Activated CD4-positive, alpha-beta T cell treated with anti-CD3 and anti-CD28 coated beads, Interleukin-2, amount 10 ng/mL, durations not matched to agents 7 days and 5 days (primary cell): ENCODE measurements around the gene CYBC1. TPM values are rescaled to one million over a fixed set of nuclear protein-coding genes. Genes with fewer than 3 reads are reported as not detected.
A peak's percentile ranks its signal among the peaks of the same experiment; 100 is the strongest.
"Not testable (repeated sequence)": the region's sequence is repeated elsewhere in the genome, so short reads cannot be mapped to it uniquely, and the experiment has no call there.

Source experiments
- CTCF ChIA-PET: fragments of 350-600 bp; sonication (Branson Sonifier 250); formaldehyde crosslinking; loops from one replicate; lab custom pipeline; 2021; ENCODE audit warnings: antibody characterized with exemption; lab: Charles Lee
- POLR2A ChIA-PET: fragments of 350-600 bp; sonication (Branson Sonifier 250); formaldehyde crosslinking; loops from one replicate; lab custom pipeline; 2021; ENCODE audit warnings: antibody characterized with exemption; lab: Charles Lee
- DNase-seq: peaks from one replicate; pipeline ENCODE4 v3.0.0-alpha.2; 2020
- H3K27ac Mint-ChIP-seq: one replicate; pipeline ENCODE4 v1.8.0; 2021; ENCODE audit warnings: mild to moderate bottlenecking, moderate library complexity, mixed read lengths
- H3K27me3 Mint-ChIP-seq: one replicate; pipeline ENCODE4 v1.8.0; 2021; ENCODE audit warnings: mixed read lengths
- H3K36me3 Mint-ChIP-seq: one replicate; pipeline ENCODE4 v1.8.0; 2021; ENCODE audit warnings: low read depth, mixed read lengths
- H3K4me1 Mint-ChIP-seq: one replicate; pipeline ENCODE4 v1.8.0; 2021; ENCODE audit warnings: mixed read lengths
- H3K4me3 Mint-ChIP-seq: one replicate; pipeline ENCODE4 v1.8.0; 2021; ENCODE audit warnings: mild to moderate bottlenecking, moderate library complexity, mixed read lengths
- H3K9me3 Mint-ChIP-seq: one replicate; pipeline ENCODE4 v1.8.0; 2021; ENCODE audit warnings: mixed read lengths
- total RNA-seq, 2 experiments: library from RNA; stranded (reverse); gene quantifications; one replicate each; pipeline ENCODE4 v1.2.3, GENCODE V29; 2021

CYBC1 gene
- total RNA-seq, 2 experiments from 2014 or later, result 300 to 324 TPM

DNA sequence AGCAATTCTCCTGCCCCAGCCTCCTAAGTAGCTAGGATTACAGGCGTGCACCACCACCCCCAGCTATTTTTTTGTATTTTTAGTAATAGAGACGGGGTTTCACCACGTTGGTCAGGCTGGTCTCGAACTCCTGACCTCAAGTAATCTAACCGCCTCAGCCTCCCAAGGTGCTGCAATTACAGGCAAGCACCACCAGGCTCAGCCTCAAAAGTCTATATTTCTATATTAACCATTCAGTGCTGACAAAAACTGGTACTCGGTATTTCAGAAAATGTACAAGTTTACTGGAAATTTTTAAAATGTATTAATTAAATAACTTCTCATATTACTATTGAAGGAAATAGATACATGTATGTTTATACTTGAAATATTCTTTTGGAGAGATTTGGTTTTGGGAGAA is 33.8 kb downstream of the CYBC1 start:
- H3K4me3 Mint-ChIP-seq, result no peak overlapping the region
- DNase-seq, result no peak
- no peak overlapping the region for H3K27ac Mint-ChIP-seq
- no peaks in the 10 kb centered on the region for H3K9me3 Mint-ChIP-seq
- H3K27me3 Mint-ChIP-seq, result no peaks in the 10 kb centered on the region
- peaks cover 40% of the 10 kb centered on the region for H3K4me1 Mint-ChIP-seq
- CTCF ChIA-PET, result interaction anchor here (0.8 to 1.0 kb wide), 3 partner anchors 59 to 83 kb away, joined by 3 to 4 read pairs (median 3); partner anchors contain the start of gene SECTM1
- POLR2A ChIA-PET, result no interaction called here
- peaks cover 21% of the 10 kb centered on the region for H3K36me3 Mint-ChIP-seq

DNA sequence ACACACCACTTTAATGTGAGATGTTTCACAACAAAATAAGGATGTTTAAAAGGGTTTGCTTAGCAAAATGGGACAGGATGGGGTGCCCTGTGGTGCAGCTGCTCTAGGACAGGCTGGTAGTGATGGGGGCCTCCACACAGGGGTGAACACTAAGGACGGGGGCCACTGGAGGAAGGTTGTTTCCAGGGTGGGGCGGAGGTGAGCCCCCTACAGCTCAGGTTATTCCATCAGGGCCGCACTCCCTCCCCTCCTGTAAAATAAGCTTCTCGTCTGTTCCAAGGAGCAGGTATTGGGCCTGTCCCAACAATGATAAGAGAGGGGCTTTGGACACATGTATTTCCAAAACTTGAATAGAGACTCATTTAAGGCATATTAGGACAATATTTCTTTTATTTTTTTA is 34.3 kb downstream of the CYBC1 start:
- CTCF ChIA-PET, result interaction anchor here (1.0 kb wide), 1 partner anchor 58 kb away, joined by 4 read pairs; no protein-coding TSS in a partner anchor
- POLR2A ChIA-PET, result no interaction called here
- Mint-ChIP-seq H3K9me3 (no peaks in the 10 kb centered on the region), H3K27ac (no peak overlapping the region), H3K36me3 (peaks cover 18% of the 10 kb centered on the region), H3K4me1 (peaks cover 36% of the 10 kb centered on the region), H3K4me3 (no peak overlapping the region), H3K27me3 (no peaks in the 10 kb centered on the region)
- DNase-seq, result no peak

GRCh38 chr17:82415786-82416185 is 34.8 kb downstream of the CYBC1 start:
- CTCF ChIA-PET, result interaction anchor here (1.0 kb wide), 1 partner anchor 58 kb away, joined by 4 read pairs; no protein-coding TSS in a partner anchor
- H3K4me1 Mint-ChIP-seq, result peaks cover 31% of the 10 kb centered on the region

GRCh38 chr17:82415336-82415735 is 35.2 kb downstream of the CYBC1 start:
- CTCF ChIA-PET, result interaction anchor here (0.6 to 2.0 kb wide), 2 partner anchors 13 to 179 kb away, joined by 3 to 7 read pairs; no protein-coding TSS in a partner anchor
- DNase-seq, result no peak
- H3K27me3 Mint-ChIP-seq, result no peaks in the 10 kb centered on the region
- peaks cover 29% of the 10 kb centered on the region for H3K4me1 Mint-ChIP-seq
- POLR2A ChIA-PET, result no interaction called here
- no peak overlapping the region for H3K27ac Mint-ChIP-seq
- no peaks in the 10 kb centered on the region for H3K9me3 Mint-ChIP-seq
- H3K4me3 Mint-ChIP-seq, result no peak overlapping the region
- H3K36me3 Mint-ChIP-seq, result peaks cover 10% of the 10 kb centered on the region

More at GRCh38 chr17:82415786-82416185, 34.8 kb downstream of the CYBC1 start:
- no peaks in the 10 kb centered on the region for H3K9me3 Mint-ChIP-seq
- H3K27ac Mint-ChIP-seq, result no peak overlapping the region
- H3K27me3 Mint-ChIP-seq, result no peaks in the 10 kb centered on the region
- POLR2A ChIA-PET, result no interaction called here
- no peak for DNase-seq
- peaks cover 14% of the 10 kb centered on the region for H3K36me3 Mint-ChIP-seq
- no peak overlapping the region for H3K4me3 Mint-ChIP-seq

DNA sequence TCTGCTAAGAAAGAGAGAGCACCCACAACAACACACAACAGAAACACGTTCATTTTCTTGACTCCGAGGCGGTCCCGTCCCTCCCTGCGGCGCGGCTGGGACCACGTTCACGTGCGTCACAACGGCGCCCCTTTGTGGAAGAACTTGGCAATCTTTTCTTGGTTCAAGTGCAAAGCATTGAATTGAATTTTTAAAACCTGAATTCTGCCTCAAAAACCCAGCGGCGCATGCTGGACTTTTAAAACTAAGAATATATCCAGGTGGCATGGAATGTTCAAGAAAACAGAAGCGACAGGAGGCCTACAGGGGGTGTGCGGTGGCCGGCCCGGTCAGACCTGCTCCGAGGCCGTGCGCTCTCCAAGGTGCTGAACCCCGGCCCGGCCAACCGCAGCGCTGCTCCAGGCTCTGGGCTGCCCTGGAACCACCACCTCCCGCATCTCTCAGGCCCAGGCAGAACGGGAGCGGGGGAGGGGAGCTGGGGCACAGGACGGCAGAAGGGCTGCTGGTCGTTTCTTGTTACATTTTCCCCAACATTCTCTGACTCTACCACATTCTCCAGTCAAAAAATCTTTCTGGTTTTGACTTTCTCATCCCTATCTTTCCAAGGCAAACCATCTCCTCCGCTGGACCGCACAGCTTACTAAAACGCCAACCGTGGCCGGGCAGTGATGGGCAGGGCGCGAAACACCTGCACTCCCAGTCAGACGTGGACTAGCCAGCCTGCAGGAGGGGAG is 35.8 kb downstream of the CYBC1 start:
- Mint-ChIP-seq H3K36me3 (peaks cover 4% of the 10 kb centered on the region), H3K9me3 (no peaks in the 10 kb centered on the region), H3K4me3 (no peak overlapping the region), H3K4me1 (peaks cover 23% of the 10 kb centered on the region), H3K27ac (no peak overlapping the region), H3K27me3 (no peaks in the 10 kb centered on the region)
- DNase-seq, result peak; percentile 85
- POLR2A ChIA-PET, result no interaction called here
- CTCF ChIA-PET, result interaction anchor here (0.6 to 2.0 kb wide), 2 partner anchors 12 to 178 kb away, joined by 3 to 7 read pairs; no protein-coding TSS in a partner anchor

- Mint-ChIP-seq H3K4me1 (peaks cover 18% of the 10 kb centered on the region), H3K27ac (no peak overlapping the region), H3K36me3 (peaks cover 2% of the 10 kb centered on the region), H3K9me3 (no peaks in the 10 kb centered on the region), H3K4me3 (no peak overlapping the region), H3K27me3 (no peaks in the 10 kb centered on the region)
- ChIA-PET CTCF (interaction anchor here (2.0 kb wide), 1 partner anchor 10 kb away, joined by 7 read pairs; no protein-coding TSS in a partner anchor), POLR2A (no interaction called here)
- DNase-seq, result no peak
Observed at GRCh38 chr17:82412535-82413520, 37.7 kb downstream of the CYBC1 start.

GRCh38 chr17:82412081-82412480 is 38.5 kb downstream of the CYBC1 start:
- DNase-seq, CTCF ChIA-PET, POLR2A ChIA-PET, H3K27ac Mint-ChIP-seq, H3K27me3 Mint-ChIP-seq, H3K36me3 Mint-ChIP-seq, H3K9me3 Mint-ChIP-seq, H3K4me3 Mint-ChIP-seq: not testable (repeated sequence)
- H3K4me1 Mint-ChIP-seq, result peaks cover 19% of the 10 kb centered on the region

DNA sequence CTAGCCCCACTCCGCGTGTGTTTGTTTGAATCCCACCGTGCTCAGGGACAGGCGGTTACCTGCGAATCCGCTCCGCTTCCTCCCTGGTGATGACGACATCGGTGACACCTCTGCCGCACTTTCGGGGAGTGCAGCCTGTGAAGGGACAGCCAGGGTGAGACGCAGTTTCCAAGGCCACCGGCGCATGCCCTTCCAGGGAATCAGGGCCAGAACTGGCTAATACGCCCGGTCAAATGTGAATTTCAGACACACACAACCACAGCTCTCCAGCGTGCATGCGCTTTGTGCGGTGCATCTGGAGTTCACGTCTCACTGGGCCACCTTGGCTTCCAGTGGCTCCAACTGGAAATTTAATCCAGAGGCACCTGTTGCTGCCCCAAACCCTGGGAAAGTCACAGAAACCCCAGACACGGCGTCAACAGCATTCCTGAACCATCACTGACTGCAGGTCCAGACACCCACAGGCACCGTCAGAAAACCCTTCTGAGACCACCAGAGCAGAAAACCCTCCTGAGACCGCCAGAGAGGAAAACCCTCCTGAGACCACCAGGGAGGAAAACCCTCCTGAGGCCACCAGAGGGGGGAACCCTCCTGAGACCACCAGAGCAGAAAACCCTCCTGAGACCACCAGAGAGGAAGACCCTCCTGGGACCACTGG is 39.0 kb downstream of the CYBC1 start:
- ChIA-PET CTCF (interaction anchor here (0.6 to 0.9 kb wide), 2 partner anchors 43 to 67 kb away, joined by 3 to 4 read pairs; no protein-coding TSS in a partner anchor), POLR2A (no interaction called here)
- Mint-ChIP-seq H3K9me3 (no peaks in the 10 kb centered on the region), H3K36me3 (peaks cover 3% of the 10 kb centered on the region), H3K27ac (no peak overlapping the region), H3K4me3 (no peak overlapping the region), H3K4me1 (peaks cover 19% of the 10 kb centered on the region), H3K27me3 (no peaks in the 10 kb centered on the region)
- DNase-seq, result no peak

GRCh38 chr17:82410014-82410716 is 40.4 kb downstream of the CYBC1 start:
- no peaks in the 10 kb centered on the region for H3K27me3 Mint-ChIP-seq
- no peak overlapping the region for H3K4me3 Mint-ChIP-seq
- H3K27ac Mint-ChIP-seq, result no peak overlapping the region
- no peaks in the 10 kb centered on the region for H3K9me3 Mint-ChIP-seq
- no peak for DNase-seq
- peaks cover 15% of the 10 kb centered on the region for H3K4me1 Mint-ChIP-seq
- peaks cover 5% of the 10 kb centered on the region for H3K36me3 Mint-ChIP-seq
- ChIA-PET POLR2A (no interaction called here), CTCF (interaction anchor here (0.7 to 0.9 kb wide), 4 partner anchors 58 to 389 kb away, joined by 3 to 5 read pairs (median 4); no protein-coding TSS in a partner anchor)

DNA sequence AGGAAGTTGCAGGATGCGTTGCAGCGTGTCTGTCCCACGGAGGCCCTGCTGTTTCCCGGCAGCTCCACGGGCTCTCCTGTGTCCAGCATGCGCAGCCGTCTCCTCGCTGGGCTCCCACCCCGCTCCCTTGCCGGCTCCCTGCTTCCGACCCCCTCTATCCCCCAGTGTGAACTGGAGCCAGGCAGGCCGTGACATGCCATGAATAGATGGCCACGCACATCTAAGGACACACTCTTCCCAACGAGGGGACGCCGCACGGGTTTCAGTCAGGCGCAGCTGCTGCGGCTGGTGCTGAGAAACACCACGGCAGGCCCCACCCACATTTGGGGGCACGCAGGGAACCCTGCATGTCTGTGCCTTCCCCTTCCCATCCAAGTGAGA is 41.6 kb downstream of the CYBC1 start:
- CTCF ChIA-PET, result interaction anchor here (0.6 to 1.2 kb wide), 2 partner anchors 15 to 173 kb away, joined by 3 to 4 read pairs; no protein-coding TSS in a partner anchor
- Mint-ChIP-seq H3K36me3 (peaks cover 3% of the 10 kb centered on the region), H3K4me3 (no peak overlapping the region), H3K9me3 (no peaks in the 10 kb centered on the region), H3K4me1 (peaks cover 6% of the 10 kb centered on the region), H3K27me3 (no peaks in the 10 kb centered on the region), H3K27ac (no peak overlapping the region)
- no peak for DNase-seq
- POLR2A ChIA-PET, result no interaction called here

GRCh38 chr17:82408288-82408937 is 42.1 kb downstream of the CYBC1 start:
- no peak overlapping the region for H3K4me3 Mint-ChIP-seq
- H3K4me1 Mint-ChIP-seq, result peaks cover 6% of the 10 kb centered on the region
- H3K9me3 Mint-ChIP-seq, result no peaks in the 10 kb centered on the region
- H3K27ac Mint-ChIP-seq, result no peak overlapping the region
- no peak for DNase-seq
- H3K36me3 Mint-ChIP-seq, result peaks cover 8% of the 10 kb centered on the region
- ChIA-PET POLR2A (no interaction called here), CTCF (interaction anchor here (0.6 to 1.2 kb wide), 2 partner anchors 14 to 173 kb away, joined by 3 to 4 read pairs; no protein-coding TSS in a partner anchor)
- H3K27me3 Mint-ChIP-seq, result no peaks in the 10 kb centered on the region
